ENCODE measurements around the gene NCOA7. TPM values are rescaled to one million over a fixed set of nuclear protein-coding genes. Genes with fewer than 3 reads are reported as not detected.

The NCOA7 gene
- total and polyA plus RNA-seq, 8 donors = 1.2 to 131 (median 21.8) TPM

- Histone ChIP-seq H3K27ac (no peak overlapping the region), H3K4me1 (peaks cover 5 to 33% (median 10%) of the 10 kb centered on the region in 4 donors), H3K9me3 (no peaks in the 10 kb centered on the region), H3K4me3 (no peak overlapping the region), H3K27me3 (no peaks in the 10 kb centered on the region), H3K36me3 (no peaks in the 10 kb centered on the region)
- WGBS, 5 donors = 88 to 96% (median 91%) methylated on average over 2 of the region's 2 CpGs
- no peak for DNase-seq
- TF ChIP-seq POLR2AphosphoS5 (IDR thresholded peaks at IDR 0.05) (no peak), CTCF (IDR thresholded peaks at IDR 0.05) (no peak), POLR2A (IDR thresholded peaks at IDR 0.05) (no peak)
- intact Hi-C loops (cut with DNase I; ENCODE audit: low total_unique reads) = no loop called here
These were observed 37.8 kb downstream of the NCOA7 start for GRCh38 chr6:125828476-125829039.

GRCh38 chr6:125829433-125829832, 38.7 kb downstream of the NCOA7 start:
- intact Hi-C loops (cut with DNase I; ENCODE audit: low total_unique reads) = no loop called here
- TF ChIP-seq POLR2AphosphoS5 (IDR thresholded peaks at IDR 0.05) (no peak), CTCF (IDR thresholded peaks at IDR 0.05) (no peak), EP300 (IDR thresholded peaks at IDR 0.05) (no peak), POLR2A (IDR thresholded peaks at IDR 0.05) (no peak)
- Histone ChIP-seq H3K4me3 (no peak overlapping the region), H3K36me3 (no peaks in the 10 kb centered on the region), H3K9me3 (no peaks in the 10 kb centered on the region), H3K4me1 (peaks cover 3 to 39% (median 15%) of the 10 kb centered on the region in 4 donors), H3K27me3 (no peaks in the 10 kb centered on the region), H3K27ac (peak overlapping the region in 1 of 5 donors; percentile 40)
- 72 to 84% (median 76%) methylated on average over 4 of the region's 4 CpGs for WGBS, 5 donors
- DNase-seq = peak in 1 of 2 donors; percentile 36

- intact Hi-C loops (cut with DNase I; ENCODE audit: low total_unique reads) = no loop called here
- peak overlapping the region in 1 of 5 donors; percentile 76 for H3K27ac ChIP-seq
- WGBS, 5 donors = 82 to 88% (median 85%) methylated on average over 5 of the region's 5 CpGs
- no peak overlapping the region for H3K4me3 ChIP-seq
- no peaks in the 10 kb centered on the region for H3K9me3 ChIP-seq
- H3K27me3 ChIP-seq = no peaks in the 10 kb centered on the region
- no peak for TF ChIP-seq CTCF (IDR thresholded peaks at IDR 0.05)
- no peak for TF ChIP-seq POLR2A (IDR thresholded peaks at IDR 0.05)
- no peak for TF ChIP-seq EP300 (IDR thresholded peaks at IDR 0.05)
- TF ChIP-seq POLR2AphosphoS5 (IDR thresholded peaks at IDR 0.05) = no peak
- peaks cover 8 to 59% (median 25%) of the 10 kb centered on the region in 4 donors for H3K4me1 ChIP-seq
- no peaks in the 10 kb centered on the region for H3K36me3 ChIP-seq
- DNase-seq = no peak
These were observed 40.9 kb downstream of the NCOA7 start for GRCh38 chr6:125831659-125832058.

- DNase-seq = no peak
- H3K36me3 ChIP-seq = no peaks in the 10 kb centered on the region
- intact Hi-C loops (cut with DNase I; ENCODE audit: low total_unique reads) = no loop called here
- H3K4me3 ChIP-seq = no peak overlapping the region
- no peaks in the 10 kb centered on the region for H3K9me3 ChIP-seq
- H3K27ac ChIP-seq = peak overlapping the region in 3 of 5 donors; percentile 20 to 76 (median 25)
- 80 to 90% (median 85%) methylated on average over 5 of the region's 5 CpGs for WGBS, 5 donors
- TF ChIP-seq EP300 (IDR thresholded peaks at IDR 0.05) = no peak
- TF ChIP-seq CTCF (IDR thresholded peaks at IDR 0.05) = no peak
- TF ChIP-seq POLR2A (IDR thresholded peaks at IDR 0.05) = no peak
- TF ChIP-seq POLR2AphosphoS5 (IDR thresholded peaks at IDR 0.05) = no peak
- H3K4me1 ChIP-seq = peaks cover 8 to 59% (median 25%) of the 10 kb centered on the region in 4 donors
- H3K27me3 ChIP-seq = no peaks in the 10 kb centered on the region
These were observed 41.8 kb downstream of the NCOA7 start for GRCh38 chr6:125832391-125833117.

Measured in stomach (tissue), 9 donors.